K562 (cell line): Measurements from ENCODE around the gene ADPRHL1. TPM values are rescaled to one million over a fixed set of nuclear protein-coding genes. Genes with fewer than 3 reads are reported as not detected.

ENCODE experiments used
- CHCHD3 ChIP-seq: fragments of 250-450 bp; sonication (Bioruptor Pico); IDR thresholded peaks from 2 replicates; pipeline ENCODE4 v2.1.2; 2022; ENCODE audit warnings: mild to moderate bottlenecking
- FOSL1 ChIP-seq: fragments of 200-800 bp; sonication (Bioruptor generic); conservative IDR thresholded peaks from 2 replicates; pipeline ENCODE4 v1.6.1; 2016; ENCODE audit warnings: missing genetic modification characterization, missing compliant biosample characterization
- FOXP1 ChIP-seq: sonication (generic); formaldehyde crosslinking; IDR thresholded peaks from 2 replicates; pipeline ENCODE4 v1.8.0; 2022; ENCODE audit warnings: mild to moderate bottlenecking, missing genetic modification reagents
- HNRNPH1 ChIP-seq: fragments of 200-400 bp; formaldehyde crosslinking; optimal IDR thresholded peaks from 2 replicates; pipeline ENCODE3; 2017; ENCODE audit warnings: low read depth, mild to moderate bottlenecking, low read length, moderate library complexity
- JUND ChIP-seq, 2 experiments: IDR thresholded peaks; 2 replicates in 1 of 2; 3 replicates in 1 of 2; pipeline ENCODE4 v1.6.1; 2011; ENCODE audit warnings: borderline replicate concordance in 2 of 2, low read depth in 2 of 2, low read length in 2 of 2, improper control_type of control experiment in 1 of 2, missing biosample characterization in 1 of 2, missing genetic modification characterization in 1 of 2, missing genetic modification reagents in 1 of 2
- MBD2 ChIP-seq: sonication (generic); IDR thresholded peaks from 2 replicates; pipeline ENCODE4 v1.6.1; 2016; ENCODE audit warnings: low read depth, borderline replicate concordance
- NR2C2 ChIP-seq, 2 experiments: fragments of 200-800 bp in 1 of 2; sonication (Bioruptor generic) in 1 of 2; sonication (generic) in 1 of 2; formaldehyde crosslinking in 1 of 2; IDR thresholded peaks; 2 replicates each; pipeline versions ENCODE4 v1.6.1 to v1.8.0; 2016 to 2022; ENCODE audit warnings: mild to moderate bottlenecking in 1 of 2, missing compliant biosample characterization in 1 of 2, missing genetic modification characterization in 1 of 2, missing genetic modification reagents in 1 of 2
- PKNOX1 ChIP-seq: fragments of 450-650 bp; IDR thresholded peaks from 2 replicates; pipeline ENCODE4 v1.6.1; 2016
- PRMT5 ChIP-seq: sonication (generic); formaldehyde crosslinking; IDR thresholded peaks from 2 replicates; pipeline ENCODE4 v1.5.0; 2020; ENCODE audit warnings: missing genetic modification reagents
- RNF2 ChIP-seq: sonication (generic); IDR thresholded peaks from 2 replicates; pipeline ENCODE4 v1.6.1; 2016
- TEAD1 ChIP-seq, 2 experiments: fragments of 450-650 bp in 1 of 2; sonication (generic) in 1 of 2; formaldehyde crosslinking; IDR thresholded peaks; 2 replicates each; pipeline versions ENCODE4 v1.4.0 to v1.8.0; 2020 to 2022; ENCODE audit warnings: mild to moderate bottlenecking in 2 of 2, missing genetic modification reagents in 1 of 2
- ZNF197 ChIP-seq: fragments of 200-800 bp; sonication (Bioruptor generic); IDR thresholded peaks from 2 replicates; pipeline ENCODE4 v1.6.1; 2016; ENCODE audit warnings: low read depth, missing genetic modification characterization, missing compliant biosample characterization
- ZNF3 ChIP-seq: fragments of 250-450 bp; sonication (Bioruptor Pico); IDR thresholded peaks from 2 replicates; pipeline ENCODE4 v1.5.0; 2021; ENCODE audit warnings: mild to moderate bottlenecking, moderate library complexity
- polyA plus RNA-seq, 8 experiments: library from polyadenylated mRNA; depleted of rRNA in 4 of 8; stranded (reverse) in 5 of 8; unstranded in 3 of 8; fragments of >200 nt; fragmentation: Nextera tagmentation in 2 of 8; fragmentation: Illumina TruSeq in 1 of 8; extraction: Ambion mirVana in 2 of 8; extraction: Trizol in 1 of 8; gene quantifications; 2 replicates each; pipeline versions ENCODE4 v1.2.1 to v1.2.3, GENCODE V29; 2011 to 2014; ENCODE audit warnings: inconsistent platforms in 1 of 8, missing spikeins in 1 of 8
- total RNA-seq, 7 experiments: library from RNA; depleted of rRNA in 6 of 7; stranded (reverse); fragments of >200 nt in 6 of 7; fragmentation: Illumina TruSeq in 2 of 7; extraction: Trizol in 2 of 7; gene quantifications; 2 replicates each; pipeline versions ENCODE4 v1.2.1 to v1.2.3, GENCODE V29; 2011 to 2021; ENCODE audit warnings: low replicate concordance in 1 of 7
- TF ChIP-seq, protein P1 (sequence below): fragments of 450-650 bp; IDR thresholded peaks from 2 replicates; pipeline ENCODE4 v1.6.1; 2016; ENCODE audit warnings: mild to moderate bottlenecking, moderate library complexity

The ADPRHL1 gene
- total and polyA plus RNA-seq, 9 of the 15 experiments (the other 6 are each of a cell fraction or from before 2014, with no cell fraction given) = 0.06 to 0.76 (median 0.37) TPM; not detected in 1

DNA sequence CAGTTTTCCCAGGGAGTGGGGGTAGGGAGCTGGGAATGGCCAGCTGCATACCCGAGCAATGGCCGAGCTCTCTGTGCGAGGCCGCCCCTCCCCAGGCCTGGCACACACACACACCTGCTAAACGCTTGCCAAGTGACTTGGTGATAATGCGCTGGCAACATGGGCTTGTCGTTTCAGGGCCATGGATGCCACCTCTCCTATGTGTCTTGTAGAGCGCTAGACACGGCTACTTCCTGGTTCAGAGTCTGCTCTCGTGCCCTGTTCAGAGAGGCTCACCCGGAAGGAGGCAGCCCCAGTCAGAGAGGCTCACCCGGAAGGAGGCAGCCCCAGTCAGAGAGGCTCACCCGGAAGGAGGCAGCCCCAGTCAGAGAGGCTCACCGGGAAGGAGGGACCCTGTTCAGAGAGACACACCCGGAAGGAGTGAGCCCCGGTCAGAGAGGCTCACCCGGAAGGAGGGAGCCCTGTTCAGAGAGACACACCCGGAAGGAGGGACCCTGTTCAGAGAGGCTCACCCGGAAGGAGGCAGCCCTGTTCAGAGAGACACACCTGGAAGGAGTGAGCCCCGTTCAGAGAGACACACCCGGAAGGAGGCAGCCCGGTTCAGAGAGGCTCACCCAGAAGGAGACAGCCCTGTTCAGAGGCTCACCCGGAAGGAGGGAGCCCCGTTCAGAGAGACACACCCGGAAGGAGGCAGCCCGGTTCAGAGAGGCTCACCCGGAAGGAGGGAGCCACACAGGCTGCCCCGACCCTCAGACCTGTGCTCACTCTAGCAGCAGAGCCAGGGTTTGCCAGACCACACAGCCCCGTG is 4.2 kb downstream of the ADPRHL1 start (continued):
- TF ChIP-seq HNRNPH1 (no peak), FOSL1 (tag) (peak; percentile 44; the same call in 1 of the 2 replicates), ZNF3 (CRISPR knock-in tag) (no peak), FOXP1 (CRISPR knock-in tag) (peak; percentile 58; the same call in 1 of the 2 replicates), JUND (IDR thresholded peaks at IDR 0.05; ENCODE audit: borderline replicate concordance, low read depth, low read length) (peak; percentile 47; the same call in 1 of the 2 replicates), JUND (tag; IDR thresholded peaks at IDR 0.05; ENCODE audit: borderline replicate concordance, low read depth, low read length) (peak; percentile 72; the same call in 1 of the 3 replicates), NR2C2 (CRISPR knock-in tag; IDR thresholded peaks at IDR 0.05) (peak; percentile 76), NR2C2 (tag; IDR thresholded peaks at IDR 0.05) (peak; percentile 97), MBD2 (no peak; the same call in 1 of the 2 replicates), CHCHD3 (no peak), PRMT5 (no peak), ZNF197 (CRISPR knock-in tag) (no peak), PKNOX1 (peak; percentile 81), RNF2 (no peak), TEAD1 (CRISPR knock-in tag; IDR thresholded peaks at IDR 0.05) (peak in 1 of 2 experiments; percentile 56; a peak in 1 of 4 replicates)
- TF ChIP-seq, protein P1, sequence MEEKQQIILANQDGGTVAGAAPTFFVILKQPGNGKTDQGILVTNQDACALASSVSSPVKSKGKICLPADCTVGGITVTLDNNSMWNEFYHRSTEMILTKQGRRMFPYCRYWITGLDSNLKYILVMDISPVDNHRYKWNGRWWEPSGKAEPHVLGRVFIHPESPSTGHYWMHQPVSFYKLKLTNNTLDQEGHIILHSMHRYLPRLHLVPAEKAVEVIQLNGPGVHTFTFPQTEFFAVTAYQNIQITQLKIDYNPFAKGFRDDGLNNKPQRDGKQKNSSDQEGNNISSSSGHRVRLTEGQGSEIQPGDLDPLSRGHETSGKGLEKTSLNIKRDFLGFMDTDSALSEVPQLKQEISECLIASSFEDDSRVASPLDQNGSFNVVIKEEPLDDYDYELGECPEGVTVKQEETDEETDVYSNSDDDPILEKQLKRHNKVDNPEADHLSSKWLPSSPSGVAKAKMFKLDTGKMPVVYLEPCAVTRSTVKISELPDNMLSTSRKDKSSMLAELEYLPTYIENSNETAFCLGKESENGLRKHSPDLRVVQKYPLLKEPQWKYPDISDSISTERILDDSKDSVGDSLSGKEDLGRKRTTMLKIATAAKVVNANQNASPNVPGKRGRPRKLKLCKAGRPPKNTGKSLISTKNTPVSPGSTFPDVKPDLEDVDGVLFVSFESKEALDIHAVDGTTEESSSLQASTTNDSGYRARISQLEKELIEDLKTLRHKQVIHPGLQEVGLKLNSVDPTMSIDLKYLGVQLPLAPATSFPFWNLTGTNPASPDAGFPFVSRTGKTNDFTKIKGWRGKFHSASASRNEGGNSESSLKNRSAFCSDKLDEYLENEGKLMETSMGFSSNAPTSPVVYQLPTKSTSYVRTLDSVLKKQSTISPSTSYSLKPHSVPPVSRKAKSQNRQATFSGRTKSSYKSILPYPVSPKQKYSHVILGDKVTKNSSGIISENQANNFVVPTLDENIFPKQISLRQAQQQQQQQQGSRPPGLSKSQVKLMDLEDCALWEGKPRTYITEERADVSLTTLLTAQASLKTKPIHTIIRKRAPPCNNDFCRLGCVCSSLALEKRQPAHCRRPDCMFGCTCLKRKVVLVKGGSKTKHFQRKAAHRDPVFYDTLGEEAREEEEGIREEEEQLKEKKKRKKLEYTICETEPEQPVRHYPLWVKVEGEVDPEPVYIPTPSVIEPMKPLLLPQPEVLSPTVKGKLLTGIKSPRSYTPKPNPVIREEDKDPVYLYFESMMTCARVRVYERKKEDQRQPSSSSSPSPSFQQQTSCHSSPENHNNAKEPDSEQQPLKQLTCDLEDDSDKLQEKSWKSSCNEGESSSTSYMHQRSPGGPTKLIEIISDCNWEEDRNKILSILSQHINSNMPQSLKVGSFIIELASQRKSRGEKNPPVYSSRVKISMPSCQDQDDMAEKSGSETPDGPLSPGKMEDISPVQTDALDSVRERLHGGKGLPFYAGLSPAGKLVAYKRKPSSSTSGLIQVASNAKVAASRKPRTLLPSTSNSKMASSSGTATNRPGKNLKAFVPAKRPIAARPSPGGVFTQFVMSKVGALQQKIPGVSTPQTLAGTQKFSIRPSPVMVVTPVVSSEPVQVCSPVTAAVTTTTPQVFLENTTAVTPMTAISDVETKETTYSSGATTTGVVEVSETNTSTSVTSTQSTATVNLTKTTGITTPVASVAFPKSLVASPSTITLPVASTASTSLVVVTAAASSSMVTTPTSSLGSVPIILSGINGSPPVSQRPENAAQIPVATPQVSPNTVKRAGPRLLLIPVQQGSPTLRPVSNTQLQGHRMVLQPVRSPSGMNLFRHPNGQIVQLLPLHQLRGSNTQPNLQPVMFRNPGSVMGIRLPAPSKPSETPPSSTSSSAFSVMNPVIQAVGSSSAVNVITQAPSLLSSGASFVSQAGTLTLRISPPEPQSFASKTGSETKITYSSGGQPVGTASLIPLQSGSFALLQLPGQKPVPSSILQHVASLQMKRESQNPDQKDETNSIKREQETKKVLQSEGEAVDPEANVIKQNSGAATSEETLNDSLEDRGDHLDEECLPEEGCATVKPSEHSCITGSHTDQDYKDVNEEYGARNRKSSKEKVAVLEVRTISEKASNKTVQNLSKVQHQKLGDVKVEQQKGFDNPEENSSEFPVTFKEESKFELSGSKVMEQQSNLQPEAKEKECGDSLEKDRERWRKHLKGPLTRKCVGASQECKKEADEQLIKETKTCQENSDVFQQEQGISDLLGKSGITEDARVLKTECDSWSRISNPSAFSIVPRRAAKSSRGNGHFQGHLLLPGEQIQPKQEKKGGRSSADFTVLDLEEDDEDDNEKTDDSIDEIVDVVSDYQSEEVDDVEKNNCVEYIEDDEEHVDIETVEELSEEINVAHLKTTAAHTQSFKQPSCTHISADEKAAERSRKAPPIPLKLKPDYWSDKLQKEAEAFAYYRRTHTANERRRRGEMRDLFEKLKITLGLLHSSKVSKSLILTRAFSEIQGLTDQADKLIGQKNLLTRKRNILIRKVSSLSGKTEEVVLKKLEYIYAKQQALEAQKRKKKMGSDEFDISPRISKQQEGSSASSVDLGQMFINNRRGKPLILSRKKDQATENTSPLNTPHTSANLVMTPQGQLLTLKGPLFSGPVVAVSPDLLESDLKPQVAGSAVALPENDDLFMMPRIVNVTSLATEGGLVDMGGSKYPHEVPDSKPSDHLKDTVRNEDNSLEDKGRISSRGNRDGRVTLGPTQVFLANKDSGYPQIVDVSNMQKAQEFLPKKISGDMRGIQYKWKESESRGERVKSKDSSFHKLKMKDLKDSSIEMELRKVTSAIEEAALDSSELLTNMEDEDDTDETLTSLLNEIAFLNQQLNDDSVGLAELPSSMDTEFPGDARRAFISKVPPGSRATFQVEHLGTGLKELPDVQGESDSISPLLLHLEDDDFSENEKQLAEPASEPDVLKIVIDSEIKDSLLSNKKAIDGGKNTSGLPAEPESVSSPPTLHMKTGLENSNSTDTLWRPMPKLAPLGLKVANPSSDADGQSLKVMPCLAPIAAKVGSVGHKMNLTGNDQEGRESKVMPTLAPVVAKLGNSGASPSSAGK = no peak
